Left lung (tissue), 10 donors: ENCODE measurements around the gene TSPAN17. TPM values are rescaled to one million over a fixed set of nuclear protein-coding genes. Genes with fewer than 3 reads are reported as not detected.

Experiments
- ATAC-seq: fragments of 200-7000 bp; cut with Tn5 transposase; one replicate; pipeline ENCODE4 v1.9.1; 2020; ENCODE audit warnings: moderate library complexity
- DNase-seq, 4 donors: peaks; one replicate each; pipeline ENCODE4 v3.0.0-alpha.2; 2013 to 2020
- H3K27ac ChIP-seq, 2 donors: fragments of 200-600 bp; sonication (generic) in 1 of 2; one replicate each; pipeline versions ENCODE4 v1.5.0 to v1.8.0; 2020 to 2021
- H3K27me3 ChIP-seq, 2 donors: fragments of 200-600 bp; sonication (generic) in 1 of 2; one replicate each; pipeline versions ENCODE4 v1.5.0 to v1.8.0; 2020 to 2021
- H3K36me3 ChIP-seq, 2 donors: fragments of 200-600 bp; sonication (generic) in 1 of 2; one replicate each; pipeline versions ENCODE4 v1.5.0 to v1.8.0; 2020 to 2021
- H3K4me1 ChIP-seq, 2 donors: fragments of 200-600 bp; one replicate each; pipeline ENCODE4 v1.8.0; 2021
- H3K4me3 ChIP-seq, 2 donors: fragments of 200-600 bp; sonication (generic) in 1 of 2; one replicate each; pipeline versions ENCODE4 v1.5.0 to v1.8.0; 2020 to 2021; ENCODE audit warnings: mild to moderate bottlenecking in 1 of 2
- H3K9me3 ChIP-seq, 2 donors: fragments of 200-600 bp; sonication (generic) in 1 of 2; one replicate each; pipeline versions ENCODE4 v1.5.0 to v1.8.0; 2020 to 2021
- CTCF ChIP-seq, 2 donors: fragments of 200-600 bp; sonication (generic) in 1 of 2; IDR thresholded peaks; one replicate each; pipeline versions ENCODE4 v1.5.0 to v1.8.0; 2021; ENCODE audit warnings: antibody characterized with exemption in 2 of 2
- intact Hi-C, 2 donors: fragments of 100-400 bp; cut with DNase I; formaldehyde crosslinking; loops; one replicate each; pipeline versions ENCODE4 v1.11.2 to v1.14.2; 2022
- polyA plus RNA-seq, 6 donors: library from polyadenylated mRNA; unstranded; fragments of 120-200 nt; gene quantifications; one replicate each; pipeline ENCODE4 v1.2.1, GENCODE V29; 2013; ENCODE audit not compliant: insufficient read length in 6 of 6
- total RNA-seq, 2 donors: library from RNA; stranded (reverse); fragmentation: NEBNext Ultra II Directional; extraction: Animal tissue kit (Norgen Biotek cat#: 25700); gene quantifications; one replicate each; pipeline ENCODE4 v1.2.1, GENCODE V29; 2021
- donor health status: DM: no; HTN: yes; CAD: no.
- donor health status: DM: no; HTN: no; CAD: no.

TSPAN17 gene
- total and polyA plus RNA-seq, 8 donors: 26.0 to 48.3 (median 35.0) TPM

GRCh38 chr5:176606032-176606431 is 41.3 kb upstream of the TSPAN17 start:
- ATAC-seq (no peak), DNase-seq (peak in 1 of 4 donors; percentile 48)
- Histone ChIP-seq H3K27me3 (peaks cover 0 to 29% of the 10 kb centered on the region in 2 donors), H3K9me3 (no peaks in the 10 kb centered on the region), H3K36me3 (no peaks in the 10 kb centered on the region), H3K4me1 (peaks cover 0 to 17% of the 10 kb centered on the region in 2 donors), H3K27ac (no peak overlapping the region), H3K4me3 (no peak overlapping the region)
- intact Hi-C loops: no loop called here
- no peak for TF ChIP-seq CTCF (IDR thresholded peaks at IDR 0.05)

- Histone ChIP-seq H3K4me3 (no peak overlapping the region), H3K9me3 (no peaks in the 10 kb centered on the region), H3K4me1 (peaks cover 0 to 19% of the 10 kb centered on the region in 2 donors), H3K27ac (no peak overlapping the region), H3K27me3 (peaks cover 0 to 38% of the 10 kb centered on the region in 2 donors), H3K36me3 (no peaks in the 10 kb centered on the region)
- DNase-seq: no peak
- TF ChIP-seq CTCF (IDR thresholded peaks at IDR 0.05): no peak
- ATAC-seq: no peak
- intact Hi-C loops: no loop called here
Observed at GRCh38 chr5:176606875-176607274, 40.4 kb upstream of the TSPAN17 start.

GRCh38 chr5:176608142-176608705 is 39.1 kb upstream of the TSPAN17 start:
- no peak for TF ChIP-seq CTCF (IDR thresholded peaks at IDR 0.05)
- H3K9me3 ChIP-seq: no peaks in the 10 kb centered on the region
- peaks cover 0 to 19% of the 10 kb centered on the region in 2 donors for H3K4me1 ChIP-seq
- ATAC-seq (no peak), DNase-seq (no peak)
- H3K4me3 ChIP-seq: no peak overlapping the region
- H3K36me3 ChIP-seq: no peaks in the 10 kb centered on the region
- H3K27me3 ChIP-seq: peaks cover 0 to 50% of the 10 kb centered on the region in 2 donors
- no peak overlapping the region for H3K27ac ChIP-seq
- intact Hi-C loops: no loop called here

GRCh38 chr5:176608937-176609723 is 38.2 kb upstream of the TSPAN17 start:
- Histone ChIP-seq H3K9me3 (no peaks in the 10 kb centered on the region), H3K27me3 (peaks cover 0 to 58% of the 10 kb centered on the region in 2 donors), H3K4me1 (peaks cover 0 to 19% of the 10 kb centered on the region in 2 donors), H3K27ac (no peak overlapping the region), H3K36me3 (no peaks in the 10 kb centered on the region), H3K4me3 (peak overlapping the region; percentile 52 to 75)
- intact Hi-C loops: no loop called here
- no peak for TF ChIP-seq CTCF (IDR thresholded peaks at IDR 0.05)
- no peak for ATAC-seq
- DNase-seq: no peak

GRCh38 chr5:176609724-176610434 is 37.4 kb upstream of the TSPAN17 start, which contains the start of gene GPRIN1:
Gene GPRIN1 (minus strand): TSS chr5:176610156. CDS start chr5:176599834, 10,322 bp downstream.
- Histone ChIP-seq H3K27me3 (peaks cover 0 to 63% of the 10 kb centered on the region in 2 donors), H3K36me3 (no peaks in the 10 kb centered on the region), H3K27ac (no peak within 1 kb of the TSS), H3K4me1 (peaks cover 0 to 19% of the 10 kb centered on the region in 2 donors), H3K9me3 (no peaks in the 10 kb centered on the region), H3K4me3 (peak within 1 kb of the TSS; percentile 52 to 75)
- intact Hi-C loops: no loop called here
- no peak for TF ChIP-seq CTCF (IDR thresholded peaks at IDR 0.05)
- peak in 3 of 4 donors; percentile 20 to 92 (median 48) for DNase-seq
- ATAC-seq: peak; percentile 87
